ENCODE measurements around the gene PC.
"Not testable (repeated sequence)": the region's sequence is repeated elsewhere in the genome, so short reads cannot be mapped to it uniquely, and the experiment has no call there.

PC gene

GRCh38 chr11:66958232-66958955, at the start of gene PC:
Gene PC (minus strand): TSS chr11:66958383. CDS start chr11:66872159, 86,224 bp downstream.
- DNase-seq, result peak; percentile 98

- DNase-seq, result no peak
These were observed 48.9 kb upstream of the PC start for GRCh38 chr11:67007126-67007525.

- peak in 1 of 2 experiments; percentile 41 for DNase-seq
These were observed 48.1 kb upstream of the PC start for GRCh38 chr11:67006029-67006884.

DNA sequence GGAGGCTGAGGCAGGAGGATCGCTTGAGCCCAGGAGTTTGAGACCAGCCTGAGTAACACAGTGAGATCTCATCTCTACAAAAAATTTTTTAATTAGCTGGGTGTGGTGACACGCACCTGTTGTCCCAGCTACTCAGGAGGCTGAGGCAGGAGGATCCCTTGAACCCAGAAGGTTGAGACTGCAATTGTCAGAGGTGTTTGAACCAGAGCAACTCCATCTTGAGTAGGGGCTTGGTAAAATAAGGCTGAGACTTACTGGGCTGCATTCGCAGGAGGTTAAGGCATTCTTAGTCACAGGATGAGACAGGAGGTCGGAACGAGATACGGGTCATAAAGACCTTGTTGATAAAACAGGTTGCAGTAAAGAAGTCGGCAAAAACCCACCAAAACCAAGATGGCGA, 47.0 kb upstream of the PC start:
- not testable (repeated sequence) for DNase-seq

- no peak for DNase-seq
These were observed 44.8 kb upstream of the PC start for GRCh38 chr11:67002921-67003411.

GRCh38 chr11:67002297-67002913, 44.2 kb upstream of the PC start:
- DNase-seq, result no peak

DNA sequence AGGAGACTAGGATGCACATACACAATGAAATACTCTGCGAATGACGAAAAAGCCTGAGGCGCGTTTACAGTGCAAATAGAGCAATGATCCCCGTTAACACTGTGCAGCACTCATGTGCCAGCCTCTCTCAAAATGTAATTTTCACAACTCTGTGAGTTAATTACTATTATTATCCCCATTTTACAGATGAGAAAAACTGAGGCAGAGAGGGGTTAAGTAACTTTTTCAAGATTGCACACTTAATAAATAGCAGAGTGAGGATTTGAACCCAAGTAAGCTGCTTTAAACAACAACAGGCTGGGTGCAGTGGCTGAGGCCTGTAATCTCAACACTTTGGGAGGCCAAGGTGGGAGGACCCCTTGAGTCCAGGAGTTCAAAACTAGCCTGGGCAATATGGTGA, 43.1 kb upstream of the PC start:
- DNase-seq, result no peak

DNA sequence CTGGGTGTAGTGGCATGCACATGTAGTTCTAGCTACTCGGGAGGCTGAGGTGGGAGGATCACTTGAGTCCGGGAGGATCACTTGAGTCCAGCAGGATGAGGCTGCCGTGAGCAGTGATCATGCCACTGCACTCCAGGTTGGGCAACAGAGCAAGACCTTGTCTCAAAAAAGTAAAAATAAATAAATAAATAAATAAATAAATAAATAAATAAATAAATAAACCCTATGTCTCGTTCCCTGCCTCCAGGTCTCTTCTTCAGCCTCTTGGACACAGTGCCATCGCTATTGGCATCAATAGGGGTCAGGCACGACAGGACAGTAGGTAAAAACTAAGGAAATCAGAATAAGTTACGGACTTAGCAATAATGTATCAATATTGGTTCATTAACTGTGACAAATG, 41.4 kb upstream of the PC start:
- no peak for DNase-seq

DNA sequence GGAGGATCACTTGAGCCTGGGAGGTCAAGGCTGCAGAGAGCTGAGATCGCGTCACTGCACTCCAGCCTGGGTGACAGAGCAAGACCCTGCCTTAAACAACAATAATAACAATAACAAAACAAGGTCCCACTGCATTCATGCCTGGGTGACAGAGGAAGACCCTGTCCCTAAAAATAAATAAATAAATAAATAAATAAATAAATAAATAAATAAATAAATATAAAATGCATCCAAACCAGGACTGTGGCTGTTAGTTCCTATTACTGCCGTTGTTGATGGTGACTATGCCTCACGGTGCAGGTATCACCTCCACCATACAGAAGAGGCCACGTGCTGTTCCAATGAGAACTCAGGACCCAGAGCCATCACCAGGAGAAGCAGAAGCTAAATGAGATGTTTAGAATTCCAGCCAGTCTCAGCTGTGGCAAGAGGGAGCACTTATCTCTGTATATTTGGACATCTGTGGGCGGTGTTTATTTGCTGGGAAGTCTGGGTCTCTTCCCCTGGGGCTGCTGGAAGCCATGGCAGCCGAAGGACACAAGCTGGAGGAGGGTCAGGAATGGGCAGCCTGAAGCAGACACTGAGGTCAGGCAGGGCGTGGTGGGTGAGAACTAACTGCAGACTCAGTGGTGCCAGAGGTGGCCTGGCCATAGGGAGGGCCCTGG, 38.6 kb upstream of the PC start:
- DNase-seq, result no peak

DNA sequence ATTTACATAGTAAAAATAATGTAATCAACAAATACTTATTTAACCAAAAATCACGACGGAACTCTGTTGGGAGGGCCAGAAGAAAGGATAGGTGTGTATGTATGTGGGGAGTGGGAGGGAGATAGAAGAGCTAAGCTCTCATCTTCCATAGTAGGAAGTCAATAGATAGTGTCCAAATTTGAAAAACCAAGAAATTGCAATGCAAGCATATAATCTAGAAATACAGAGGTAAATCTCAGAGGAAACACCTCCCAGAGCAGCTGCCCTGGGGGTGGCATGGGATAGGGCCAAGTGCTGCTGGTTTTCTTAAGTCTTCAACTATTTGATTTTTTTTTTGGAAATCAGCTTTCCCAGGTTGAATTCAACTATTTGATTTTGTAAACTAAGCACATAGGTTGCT, 33.9 kb upstream of the PC start:
- no peak for DNase-seq

DNA sequence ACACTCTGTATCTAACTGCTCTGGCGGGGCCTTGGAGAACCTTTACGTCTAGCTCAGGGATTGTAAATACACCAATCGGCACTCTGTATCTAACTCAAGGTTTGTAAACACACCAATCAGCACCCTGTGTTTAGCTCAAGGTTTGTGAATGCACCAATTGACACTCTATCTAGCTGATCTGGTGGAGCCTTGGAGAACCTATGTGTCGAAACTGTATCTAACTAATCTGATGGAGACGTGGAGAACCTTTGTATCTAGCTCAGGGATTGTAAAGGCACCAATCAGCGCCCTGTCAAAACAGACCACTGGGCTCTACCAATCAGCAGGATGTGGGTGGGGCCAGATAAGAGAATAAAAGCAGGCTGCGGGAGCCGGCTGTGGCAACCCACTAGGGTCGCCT, 31.2 kb upstream of the PC start:
- not testable (repeated sequence) for DNase-seq

DNA sequence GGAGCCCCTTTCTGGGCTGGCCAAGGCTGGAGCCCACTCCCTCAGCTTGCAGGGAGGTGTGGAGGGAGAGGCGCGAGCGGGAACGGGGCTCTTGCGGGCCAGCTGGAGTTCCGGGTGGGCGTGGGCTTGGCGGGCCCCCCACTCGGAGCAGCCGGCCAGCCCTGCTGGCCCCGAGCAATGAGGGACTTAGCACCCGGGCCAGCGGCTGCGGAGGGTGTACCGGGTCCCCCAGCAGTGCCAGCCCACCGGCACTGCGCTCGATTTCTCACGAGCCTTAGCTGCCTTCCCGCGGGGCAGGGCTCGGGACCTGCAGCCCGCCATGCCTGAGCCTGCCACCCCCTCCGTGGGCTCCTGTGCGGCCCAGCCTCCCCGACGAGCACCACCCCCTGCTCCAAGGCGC, 30.6 kb upstream of the PC start:
- DNase-seq, result not testable (repeated sequence)

DNA sequence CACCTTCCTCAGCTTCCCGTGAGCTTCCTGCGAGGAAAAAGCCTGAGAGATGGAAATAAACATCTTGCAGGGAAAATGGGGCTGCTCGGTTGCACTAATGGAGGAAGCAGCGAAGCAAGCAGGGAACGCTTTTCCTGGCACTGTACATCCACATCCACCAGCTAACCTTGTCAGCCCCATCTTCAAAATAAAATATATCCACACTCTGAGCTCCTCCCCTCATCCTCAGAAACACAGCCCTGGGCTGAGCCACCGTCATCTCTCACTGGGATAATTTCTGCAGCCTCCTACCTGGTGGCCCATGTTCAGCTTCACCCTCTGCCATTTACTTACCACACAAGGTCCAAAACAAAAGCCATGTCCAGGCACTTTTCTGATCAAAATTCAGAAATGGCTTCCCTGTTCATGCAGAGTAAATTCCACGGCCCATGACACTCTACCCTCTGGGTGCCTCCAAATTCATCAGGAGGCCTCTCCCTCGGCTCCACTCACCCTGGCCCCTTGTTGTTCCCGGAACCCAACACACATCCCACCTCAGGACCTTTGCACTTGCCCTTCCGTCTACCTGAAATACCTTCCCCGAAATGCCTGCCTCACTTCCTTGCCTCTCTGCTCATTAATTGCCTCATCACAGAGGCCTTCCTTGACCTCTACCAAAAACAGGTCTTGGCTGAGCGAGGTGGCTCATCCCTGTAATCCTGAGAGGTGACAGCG, 29.9 kb upstream of the PC start:
- DNase-seq, result no peak

DNA sequence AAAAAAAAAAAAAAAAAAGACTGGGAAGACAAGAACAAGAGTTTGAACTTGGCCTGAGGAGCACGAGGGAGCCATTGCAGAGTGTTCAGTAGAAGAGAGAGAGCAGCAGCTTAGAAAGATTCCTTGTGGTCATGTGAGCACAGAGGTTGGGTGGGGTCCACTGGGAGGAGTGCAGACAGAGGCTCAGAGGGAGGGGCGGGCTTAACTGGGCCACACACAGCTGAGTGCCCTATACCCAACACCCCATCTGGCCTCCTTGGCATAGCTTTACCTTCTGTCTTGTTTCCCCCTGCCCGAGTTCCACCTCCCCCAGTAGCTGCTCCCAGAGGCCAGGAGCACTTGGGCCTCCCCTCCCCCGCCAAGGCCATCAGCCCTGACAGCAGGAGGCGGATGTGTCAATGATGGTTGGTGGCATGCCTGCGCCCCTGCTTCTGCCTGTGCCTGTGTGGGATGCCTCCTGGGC, 29.0 kb upstream of the PC start:
- no peak for DNase-seq

GRCh38 chr11:66986178-66986545, 28.0 kb upstream of the PC start:
- no peak for DNase-seq

DNA sequence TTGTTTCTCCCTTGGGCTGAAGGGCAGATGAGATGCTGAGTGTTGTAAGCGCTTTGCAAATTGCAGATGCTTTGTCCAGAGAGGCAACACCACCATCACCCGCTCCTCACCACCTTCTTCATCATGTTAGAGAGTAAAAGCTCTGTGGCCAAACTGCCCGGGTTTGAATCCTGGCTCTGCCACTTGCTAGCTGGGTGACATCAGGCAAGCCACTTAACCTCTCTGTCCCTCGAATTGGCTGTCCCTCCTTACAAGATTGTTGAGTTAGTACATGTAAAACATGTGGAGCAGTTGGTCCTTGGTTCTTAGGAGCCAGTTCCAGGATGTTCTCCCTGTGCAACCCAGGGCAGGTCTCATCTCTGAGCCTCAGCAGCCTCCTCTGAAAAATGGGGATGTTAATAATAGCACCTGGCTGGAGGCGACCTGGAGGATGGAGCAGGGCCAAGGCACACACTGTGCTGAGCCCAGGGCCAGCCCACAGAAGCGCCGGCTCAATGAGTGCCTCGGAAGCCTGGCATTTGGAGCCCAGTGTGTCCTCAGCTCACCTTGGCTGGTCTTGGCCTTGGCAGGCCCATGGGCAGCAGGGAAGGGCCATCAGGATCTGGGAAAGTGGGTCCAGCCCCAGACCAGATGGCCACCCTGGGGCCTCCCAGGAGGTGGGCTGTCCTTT, 27.5 kb upstream of the PC start:
- no peak for DNase-seq

GRCh38 chr11:66983275-66983924, 25.2 kb upstream of the PC start:
- DNase-seq, result no peak

DNA sequence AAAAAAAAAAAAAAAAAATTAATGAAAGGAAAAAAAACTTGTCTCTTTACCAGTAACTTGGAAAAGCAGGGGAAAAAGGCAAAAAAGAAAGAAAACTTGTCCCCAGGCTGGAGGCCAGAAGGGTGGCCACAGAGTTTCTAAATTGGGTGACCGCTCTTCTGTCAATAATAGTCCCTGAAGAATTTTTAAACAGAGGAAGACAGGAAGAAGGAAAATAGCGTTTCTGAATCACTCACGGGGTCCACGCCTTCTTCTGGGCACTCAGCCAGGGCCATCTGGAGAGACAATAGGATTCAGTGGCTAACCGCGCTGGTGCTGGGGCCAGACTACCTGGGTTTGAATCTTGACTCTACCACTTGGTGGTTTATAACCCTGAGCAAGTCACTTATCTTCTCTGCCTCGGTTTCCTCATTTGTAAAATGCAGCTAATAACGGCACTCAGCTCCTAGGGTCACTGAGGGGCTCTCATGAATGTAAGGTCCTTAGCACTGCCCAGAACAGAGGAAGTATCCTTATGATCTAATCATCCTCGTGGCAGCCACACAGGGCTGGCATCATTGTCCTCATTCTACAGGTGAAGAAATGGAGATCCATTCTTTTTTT, 23.9 kb upstream of the PC start:
- DNase-seq, result peak in 1 of 2 experiments; percentile 27

GRCh38 chr11:66979336-66979980, 21.3 kb upstream of the PC start:
- DNase-seq, result no peak

GRCh38 chr11:66978717-66979116, 20.5 kb upstream of the PC start:
- no peak for DNase-seq

Measured in NCI-H1930 (cell line).